ENCODE results near the gene COX10. TPM values are rescaled to one million over a fixed set of nuclear protein-coding genes. Genes with fewer than 3 reads are reported as not detected.

The COX10 gene
- total and polyA plus RNA-seq, 2 experiments from 2014 or later: 13.9 to 18.5 TPM

- in situ Hi-C loops (cut with MboI): no loop called here
- H3K9ac ChIP-seq: no peak overlapping the region
Observed at GRCh38 chr17:14121952-14122351, 52.6 kb downstream of the COX10 start.

GRCh38 chr17:14123619-14124278 is 54.4 kb downstream of the COX10 start:
- no peak for DNase-seq

More at GRCh38 chr17:14121952-14122351, 52.6 kb downstream of the COX10 start:
- Histone ChIP-seq H3K4me2 (ENCODE audit: unreplicated experiment) (no peak overlapping the region), H2AFZ (no peak overlapping the region), H3K27ac (no peak overlapping the region), H3K79me2 (ENCODE audit: insufficient read depth) (peaks cover 52% of the 10 kb centered on the region), H3K36me3 (ENCODE audit: low read depth) (no peaks in the 10 kb centered on the region), H3K4me1 (ENCODE audit: insufficient read depth) (peaks cover 7% of the 10 kb centered on the region; the same call in 1 of the 2 replicates), H3F3A (ENCODE audit: insufficient read depth) (no peaks in the 10 kb centered on the region), H3K27me3 (replicated peaks; ENCODE audit: insufficient read depth) (no peaks in the 10 kb centered on the region), H3K9me2 (ENCODE audit: insufficient read depth) (no peaks in the 10 kb centered on the region), H4K20me1 (ENCODE audit: insufficient read depth) (0 out of 2 replicates have a peak, but pooled peaks cover 3% of the 10 kb centered on the region), H3K9me3 (ENCODE audit: low read depth) (no peaks in the 10 kb centered on the region), H3K4me3 (no peak overlapping the region)
- 88 to 92% methylated on average over 6 of the region's 6 CpGs for WGBS, 2 experiments (ENCODE audit: low coverage in 1 of 2, low lambda C conversion rate in 2 of 2, missing lambda C conversion rate in 2 of 2)
- TF ChIP-seq EZH2phosphoT487 (IDR thresholded peaks at IDR 0.05; ENCODE audit: insufficient read depth, low read depth) (no peak), EZH2 (IDR thresholded peaks at IDR 0.05; ENCODE audit: insufficient read depth, poor library complexity, severe bottlenecking) (no peak)
- DNase-seq: no peak

GRCh38 chr17:14124854-14125253 is 55.5 kb downstream of the COX10 start:
- no peaks in the 10 kb centered on the region for H3K9me2 ChIP-seq (ENCODE audit: insufficient read depth)
- H3K36me3 ChIP-seq (ENCODE audit: low read depth): no peaks in the 10 kb centered on the region
- in situ Hi-C loops (cut with MboI): no loop called here
- no peaks in the 10 kb centered on the region for H3K9me3 ChIP-seq (ENCODE audit: low read depth)
- no peaks in the 10 kb centered on the region for H4K20me1 ChIP-seq (ENCODE audit: insufficient read depth)
- no peak overlapping the region for H3K9ac ChIP-seq
- TF ChIP-seq EZH2phosphoT487 (IDR thresholded peaks at IDR 0.05; ENCODE audit: insufficient read depth, low read depth) (no peak), EZH2 (IDR thresholded peaks at IDR 0.05; ENCODE audit: insufficient read depth, poor library complexity, severe bottlenecking) (no peak)
- H3F3A ChIP-seq (ENCODE audit: insufficient read depth): no peaks in the 10 kb centered on the region
- no peak overlapping the region for H2AFZ ChIP-seq
- peaks cover 36% of the 10 kb centered on the region; the same call in 1 of the 2 replicates for H3K79me2 ChIP-seq (ENCODE audit: insufficient read depth)
- 70 to 79% methylated on average over 4 of the region's 4 CpGs for WGBS, 2 experiments (ENCODE audit: low coverage in 1 of 2, low lambda C conversion rate in 2 of 2, missing lambda C conversion rate in 2 of 2)
- H3K4me3 ChIP-seq: no peak overlapping the region
- H3K4me2 ChIP-seq (ENCODE audit: unreplicated experiment): no peak overlapping the region
- no peak for DNase-seq
- no peaks in the 10 kb centered on the region for H3K27me3 ChIP-seq (replicated peaks; ENCODE audit: insufficient read depth)
- H3K27ac ChIP-seq: no peak overlapping the region
- peaks cover 7% of the 10 kb centered on the region; the same call in 1 of the 2 replicates for H3K4me1 ChIP-seq (ENCODE audit: insufficient read depth)

More at GRCh38 chr17:14123619-14124278, 54.4 kb downstream of the COX10 start:
- in situ Hi-C loops (cut with MboI): no loop called here
- H3K9ac ChIP-seq: no peak overlapping the region
- no peaks in the 10 kb centered on the region for H3K9me2 ChIP-seq (ENCODE audit: insufficient read depth)
- no peak overlapping the region for H3K4me2 ChIP-seq (ENCODE audit: unreplicated experiment)
- H2AFZ ChIP-seq: no peak overlapping the region
- 70% methylated on average over 5 of the region's 5 CpGs for WGBS, 2 experiments (ENCODE audit: low coverage in 1 of 2, low lambda C conversion rate in 2 of 2, missing lambda C conversion rate in 2 of 2)
- peaks cover 7% of the 10 kb centered on the region; the same call in 1 of the 2 replicates for H3K4me1 ChIP-seq (ENCODE audit: insufficient read depth)
- H3F3A ChIP-seq (ENCODE audit: insufficient read depth): no peaks in the 10 kb centered on the region
- H4K20me1 ChIP-seq (ENCODE audit: insufficient read depth): 0 out of 2 replicates have a peak, but pooled peaks cover 3% of the 10 kb centered on the region
- H3K9me3 ChIP-seq (ENCODE audit: low read depth): no peaks in the 10 kb centered on the region
- no peak overlapping the region for H3K4me3 ChIP-seq
- no peak overlapping the region for H3K27ac ChIP-seq
- TF ChIP-seq EZH2 (IDR thresholded peaks at IDR 0.05; ENCODE audit: insufficient read depth, poor library complexity, severe bottlenecking): no peak
- TF ChIP-seq EZH2phosphoT487 (IDR thresholded peaks at IDR 0.05; ENCODE audit: insufficient read depth, low read depth): no peak
- H3K36me3 ChIP-seq (ENCODE audit: low read depth): no peaks in the 10 kb centered on the region
- peaks cover 41% of the 10 kb centered on the region for H3K79me2 ChIP-seq (ENCODE audit: insufficient read depth)
- H3K27me3 ChIP-seq (replicated peaks; ENCODE audit: insufficient read depth): no peaks in the 10 kb centered on the region

- peaks cover 6% of the 10 kb centered on the region; the same call in 1 of the 2 replicates for H3K4me1 ChIP-seq (ENCODE audit: insufficient read depth)
- no peaks in the 10 kb centered on the region for H4K20me1 ChIP-seq (ENCODE audit: insufficient read depth)
- no peaks in the 10 kb centered on the region for H3K9me2 ChIP-seq (ENCODE audit: insufficient read depth)
- H3K27me3 ChIP-seq (replicated peaks; ENCODE audit: insufficient read depth): no peaks in the 10 kb centered on the region
- TF ChIP-seq EZH2phosphoT487 (IDR thresholded peaks at IDR 0.05; ENCODE audit: insufficient read depth, low read depth) (no peak), EZH2 (IDR thresholded peaks at IDR 0.05; ENCODE audit: insufficient read depth, poor library complexity, severe bottlenecking) (no peak)
- H3F3A ChIP-seq (ENCODE audit: insufficient read depth): no peaks in the 10 kb centered on the region
- 89 to 95% methylated on average over 6 of the region's 6 CpGs for WGBS, 2 experiments (ENCODE audit: low coverage in 1 of 2, low lambda C conversion rate in 2 of 2, missing lambda C conversion rate in 2 of 2)
- H3K36me3 ChIP-seq (ENCODE audit: low read depth): no peaks in the 10 kb centered on the region
- no peaks in the 10 kb centered on the region for H3K9me3 ChIP-seq (ENCODE audit: low read depth)
- no peak overlapping the region for H3K9ac ChIP-seq
- in situ Hi-C loops (cut with MboI): no loop called here
- no peak overlapping the region for H3K27ac ChIP-seq
- no peak overlapping the region for H3K4me2 ChIP-seq (ENCODE audit: unreplicated experiment)
- peaks cover 28% of the 10 kb centered on the region; the same call in 1 of the 2 replicates for H3K79me2 ChIP-seq (ENCODE audit: insufficient read depth)
- H3K4me3 ChIP-seq: no peak overlapping the region
- H2AFZ ChIP-seq: no peak overlapping the region
- DNase-seq: no peak
Observed at GRCh38 chr17:14125518-14126137, 56.3 kb downstream of the COX10 start.

Measured in GM23248 (cell line).